HG03095 (cell line): ENCODE results near the gene PHF12.
A peak's percentile ranks its signal among the peaks of the same experiment; 100 is the strongest.
"Not testable (repeated sequence)": the region's sequence is repeated elsewhere in the genome, so short reads cannot be mapped to it uniquely, and the experiment has no call there.

Experiments
- ATAC-seq: cut with Tn5 transposase; IDR thresholded peaks from one replicate; pipeline ENCODE4 v1.9.1; 2021; ENCODE audit warnings: moderate library complexity; ENCODE audit not compliant: unreplicated experiment

Gene PHF12

DNA sequence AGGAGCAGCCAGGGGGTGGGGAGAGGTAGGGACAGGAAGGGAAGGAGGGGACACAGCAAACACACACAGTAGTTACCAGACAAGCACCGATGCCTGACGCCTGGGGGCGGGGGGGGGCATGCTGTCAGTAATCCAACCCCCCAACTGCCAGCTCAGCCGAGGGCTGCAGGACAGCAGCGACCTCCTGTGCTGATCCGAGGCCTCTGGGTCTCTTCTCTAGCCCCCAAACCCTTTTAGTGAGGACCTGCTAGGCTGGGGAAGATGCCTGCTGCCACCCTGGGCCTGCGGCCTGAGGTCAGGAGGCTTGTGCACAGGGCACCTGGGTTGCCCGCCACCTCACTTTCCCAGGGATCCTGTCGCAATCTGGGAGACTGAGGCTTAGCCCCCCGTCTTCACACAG lies 65.4 kb downstream of the PHF12 start:
- ATAC-seq, result no peak

DNA sequence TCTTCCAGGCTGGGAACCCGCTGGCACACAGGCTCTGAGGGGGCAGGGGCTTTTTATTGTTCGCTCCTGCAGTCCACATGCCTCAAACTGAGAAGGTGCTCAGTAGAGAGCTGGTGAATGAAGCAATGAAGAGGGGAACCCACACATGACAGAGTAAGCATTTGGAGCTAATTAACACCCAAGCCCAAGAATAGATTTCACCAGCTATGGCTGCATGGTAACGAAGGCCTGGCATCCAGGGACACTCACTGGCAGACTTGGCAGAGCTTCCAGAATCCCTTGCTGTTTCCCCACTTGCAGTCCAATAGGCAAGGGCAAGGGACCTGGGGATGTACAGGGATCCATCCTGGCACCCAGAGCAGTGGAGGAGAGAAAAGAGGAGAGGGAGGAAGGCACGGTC lies 66.0 kb downstream of the PHF12 start:
- no peak for ATAC-seq

DNA sequence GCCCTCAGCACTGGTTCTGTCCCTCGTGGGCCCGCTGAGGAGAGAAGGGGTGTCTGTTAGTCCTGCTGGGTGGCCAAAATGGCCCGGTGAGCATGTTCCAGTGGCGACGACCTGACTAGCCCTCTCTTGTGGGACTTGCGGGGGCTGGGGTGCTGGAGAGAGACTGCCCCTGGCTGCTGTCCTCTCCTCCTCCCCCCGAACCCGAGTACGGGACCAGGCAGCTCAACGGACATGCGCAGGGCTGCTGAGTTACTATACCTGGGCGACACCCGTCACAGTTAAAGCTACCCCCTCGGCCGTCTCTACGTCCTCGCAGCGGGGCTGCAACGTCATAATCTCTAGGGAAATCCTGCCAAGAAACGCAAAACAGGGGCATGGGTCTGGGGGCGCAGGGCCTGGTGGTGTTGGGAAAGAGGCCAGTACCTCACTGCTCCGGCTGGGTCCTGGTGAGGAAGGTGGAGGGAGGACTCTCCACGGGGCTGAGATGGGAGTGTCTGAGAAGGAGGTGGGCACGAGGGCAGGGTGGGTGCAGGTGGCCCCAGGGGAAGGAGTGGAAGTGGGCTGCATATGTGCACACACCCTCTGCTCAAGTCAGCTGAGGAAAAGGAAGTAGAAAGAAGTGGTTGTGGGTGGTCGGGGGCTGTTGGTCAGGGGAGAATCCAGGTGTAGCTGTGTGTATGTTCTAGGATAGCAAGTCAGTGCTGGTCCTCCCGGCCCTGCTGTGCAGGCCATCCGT lies 67.2 kb downstream of the PHF12 start:
- ATAC-seq, result no peak

DNA sequence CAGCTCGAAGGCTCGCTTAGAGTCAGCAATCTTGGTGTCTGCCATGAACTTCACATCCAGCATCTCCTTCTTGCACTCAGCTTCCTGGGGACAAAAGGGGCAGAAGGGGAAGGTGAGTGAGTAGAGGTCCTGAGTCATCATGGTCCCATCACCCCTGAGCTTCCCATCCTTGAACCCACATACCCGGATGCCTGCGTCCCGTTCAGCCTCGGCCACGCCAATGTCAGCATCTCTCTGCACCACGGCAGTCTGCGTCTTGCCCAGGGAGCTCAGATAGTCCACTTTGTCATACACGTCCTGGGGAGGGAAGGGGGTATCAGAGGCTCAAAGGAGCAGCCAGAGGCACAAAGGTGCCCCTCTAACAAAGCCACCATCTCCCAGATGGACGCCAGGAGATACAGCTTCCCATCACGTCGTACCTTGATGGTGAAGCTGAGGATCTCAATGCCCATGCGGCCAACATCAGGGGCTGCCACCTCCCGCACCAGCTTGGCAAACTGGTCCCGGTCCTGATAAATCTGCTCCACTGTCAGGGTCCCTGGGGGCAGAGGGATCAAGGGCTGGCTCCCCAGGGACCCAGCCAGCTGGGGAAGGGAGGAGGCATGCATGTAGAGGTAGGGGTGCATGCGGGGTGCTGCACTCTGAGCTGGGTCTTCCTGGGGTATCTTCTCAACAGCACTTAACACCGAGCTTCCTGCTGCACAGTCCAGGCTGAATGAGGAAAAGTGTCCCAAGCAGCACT lies 69.0 kb downstream of the PHF12 start:
- ATAC-seq, result no peak

DNA sequence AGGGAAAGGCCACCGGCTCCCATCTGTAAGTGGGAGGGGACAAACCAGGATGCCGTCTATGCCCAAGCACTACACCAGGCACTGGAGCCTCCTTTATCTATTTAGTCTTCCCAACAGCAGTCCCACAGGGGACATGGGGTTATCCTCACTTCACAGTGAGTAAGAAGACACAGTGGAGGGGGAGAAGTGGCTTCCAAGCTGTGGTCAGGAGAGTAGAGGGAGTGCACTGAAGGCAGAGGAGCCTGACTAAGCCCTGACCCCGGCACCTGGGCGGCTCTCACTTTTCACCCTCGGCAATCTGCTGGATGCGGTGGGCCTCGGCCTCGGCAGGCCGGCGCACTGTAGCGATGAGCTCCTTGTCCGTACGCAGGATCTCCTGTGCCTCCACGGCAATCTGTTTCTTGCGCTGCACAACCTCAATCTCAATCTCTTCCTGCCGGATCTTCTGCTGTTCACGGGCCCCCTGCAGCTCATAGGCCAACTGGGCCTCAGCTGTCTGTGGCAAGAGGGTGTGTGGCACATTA lies 69.7 kb downstream of the PHF12 start:
- no peak for ATAC-seq

DNA sequence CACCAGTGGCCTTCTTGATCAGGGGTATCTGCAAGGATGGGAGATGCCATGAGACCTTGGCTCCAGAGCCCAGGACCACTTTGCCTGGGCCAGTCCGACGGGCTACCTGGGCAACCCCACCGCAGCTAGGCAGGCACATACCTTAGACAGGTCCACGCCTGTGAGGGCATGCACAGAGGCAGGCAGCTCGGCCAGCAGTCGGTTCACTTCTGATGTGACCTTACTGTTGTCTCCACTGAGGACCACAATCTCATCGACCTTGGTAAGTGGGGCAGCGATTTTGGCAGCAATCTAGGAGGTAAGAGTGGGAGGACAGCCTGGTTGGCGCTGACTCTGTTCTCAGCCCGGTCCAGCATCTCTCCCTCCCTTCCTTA lies 70.8 kb downstream of the PHF12 start:
- no peak for ATAC-seq

DNA sequence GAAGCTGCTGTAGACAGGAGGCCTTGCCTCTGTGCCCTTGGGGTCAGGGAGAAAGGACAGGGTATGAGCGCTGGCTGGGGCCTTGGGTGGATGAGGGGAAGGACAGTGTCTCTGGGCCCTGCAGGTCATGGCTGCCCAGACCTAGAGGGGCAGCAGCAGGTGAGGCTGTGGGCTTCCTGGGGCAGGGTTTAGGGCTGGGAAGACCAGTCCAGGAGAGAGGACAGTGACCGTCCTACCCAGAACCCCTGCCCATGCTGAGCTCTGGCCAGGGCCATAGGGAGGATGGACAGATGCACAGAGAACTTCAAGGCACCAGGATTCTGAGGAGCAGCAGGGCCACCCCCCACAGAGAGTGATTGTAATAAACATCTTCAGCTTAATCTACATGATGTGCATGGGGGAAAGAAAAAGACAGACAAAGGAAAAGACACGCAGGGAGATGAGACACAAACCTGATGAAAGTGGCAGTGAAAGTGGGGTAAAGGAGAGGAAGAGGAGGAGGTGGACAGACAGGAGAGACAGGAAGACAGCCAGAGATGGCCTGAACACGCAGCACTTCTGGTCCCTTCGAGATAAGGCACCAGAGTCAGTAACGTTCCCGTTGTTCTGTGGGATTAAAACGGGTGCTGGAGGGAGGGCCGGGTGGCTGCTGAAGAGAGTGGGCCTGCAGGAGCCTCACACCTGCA lies 71.3 kb downstream of the PHF12 start:
- ATAC-seq, result no peak

DNA sequence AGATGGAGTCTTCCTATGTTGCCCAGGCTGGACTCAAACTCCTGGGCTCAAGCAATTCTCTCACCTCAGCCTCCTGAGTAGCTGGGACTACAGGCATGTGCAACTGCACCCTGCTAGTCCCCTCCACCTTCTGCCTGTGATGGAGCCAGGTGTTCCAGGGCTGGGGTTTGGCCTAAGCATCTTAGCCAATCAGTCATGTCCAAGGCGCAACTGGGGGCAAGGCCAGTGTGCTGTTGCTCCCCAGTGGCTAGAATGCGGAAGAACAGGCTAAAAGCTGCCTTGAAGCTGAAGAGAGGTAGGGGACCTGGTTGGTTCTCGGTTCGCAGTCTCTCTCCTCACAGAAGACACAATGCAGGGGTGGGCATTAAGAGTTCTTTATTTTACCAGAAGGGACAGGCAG lies 72.3 kb downstream of the PHF12 start:
- no peak for ATAC-seq

DNA sequence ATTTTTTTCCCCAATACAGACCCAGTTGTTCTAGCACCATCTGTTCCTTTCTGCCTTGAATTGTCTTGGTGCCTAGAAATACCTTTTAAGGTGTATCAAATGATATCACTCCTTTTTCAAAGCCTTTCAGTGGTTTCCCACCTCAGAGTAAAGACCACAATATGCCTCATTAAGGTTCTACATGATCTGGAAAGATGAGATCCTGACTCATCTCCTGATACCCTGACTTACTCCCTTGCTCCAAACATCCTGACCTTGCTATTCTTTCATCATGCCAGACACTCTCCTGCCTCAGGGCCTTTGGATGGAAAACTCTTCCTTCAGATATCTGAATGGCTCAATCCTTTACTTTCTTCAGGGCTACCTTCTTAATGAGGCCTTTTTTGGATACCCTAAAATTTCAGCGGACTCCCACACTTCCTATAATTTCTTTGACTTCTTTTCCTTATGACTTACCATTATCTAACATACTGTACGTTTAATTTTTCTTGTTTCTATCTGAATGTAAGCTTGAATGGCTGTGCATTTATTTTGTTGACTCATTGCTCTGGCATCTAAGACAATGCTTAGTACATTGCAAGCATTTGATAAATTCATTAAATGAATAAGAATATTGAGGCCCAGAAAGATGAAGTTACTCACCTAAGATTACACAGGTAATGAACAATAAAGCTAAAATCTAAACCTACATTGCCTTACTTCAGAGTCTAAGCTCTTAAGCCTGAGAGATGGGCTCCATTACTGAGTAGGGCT lies 73.0 kb downstream of the PHF12 start:
- no peak for ATAC-seq

DNA sequence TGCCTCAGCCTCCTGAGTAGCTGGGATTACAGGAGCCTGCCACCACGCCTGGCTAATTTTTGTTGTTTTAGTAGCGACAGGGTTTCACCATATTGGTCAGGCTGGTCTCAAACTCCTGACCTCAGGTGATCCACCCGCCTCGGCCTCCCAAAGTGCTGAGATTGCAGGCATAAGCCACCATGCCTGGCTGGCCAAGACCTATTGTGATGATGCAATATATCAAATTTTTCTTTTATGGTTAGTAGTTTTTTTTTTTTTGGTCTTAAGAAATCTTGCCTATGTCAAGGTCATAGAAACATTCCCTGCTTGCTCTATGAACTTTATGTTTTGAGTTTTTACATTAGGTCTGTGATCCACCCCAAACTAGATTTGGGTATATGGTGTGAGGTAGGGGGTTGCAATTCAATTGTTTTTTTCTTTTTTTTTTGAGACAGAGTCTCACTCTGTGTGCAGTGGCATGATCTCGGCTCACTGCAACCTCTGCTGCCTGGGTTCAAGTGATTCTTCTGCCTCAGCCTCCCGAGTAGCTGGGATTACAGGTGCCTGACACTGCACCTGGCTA lies 74.1 kb downstream of the PHF12 start:
- not testable (repeated sequence) for ATAC-seq

DNA sequence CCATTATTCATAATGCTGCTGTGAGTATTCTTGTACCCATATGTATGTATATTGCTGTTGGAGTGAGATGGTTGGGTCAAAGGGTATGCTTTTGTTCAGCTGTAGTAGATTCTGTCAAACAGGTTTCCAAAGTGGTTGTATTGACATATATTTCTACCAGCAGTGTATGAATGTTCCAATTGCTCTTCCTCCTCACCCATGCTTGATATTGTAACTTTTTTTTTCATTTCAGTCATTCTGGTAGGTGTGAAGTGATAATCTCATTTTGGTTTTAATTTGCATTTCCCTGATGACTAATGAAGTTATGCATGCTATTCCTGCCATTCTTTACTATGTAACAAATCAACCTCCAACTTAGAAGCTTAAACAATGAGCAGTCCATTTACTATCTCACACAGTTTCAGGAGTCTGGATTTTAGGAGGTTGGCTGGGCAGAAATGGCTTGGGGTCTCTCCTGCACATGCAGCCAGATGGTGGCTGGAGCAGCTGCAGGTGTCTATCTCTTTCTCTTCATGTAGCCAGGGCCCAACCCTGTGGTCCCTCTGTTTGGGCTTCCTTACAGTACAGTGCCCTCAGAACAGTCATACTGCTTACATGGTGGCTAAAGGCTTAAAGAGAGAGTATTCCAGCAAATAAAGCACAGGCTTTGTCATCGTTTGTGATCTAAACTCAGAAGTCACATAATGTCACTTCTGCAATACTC lies 75.3 kb downstream of the PHF12 start:
- ATAC-seq, result no peak

DNA sequence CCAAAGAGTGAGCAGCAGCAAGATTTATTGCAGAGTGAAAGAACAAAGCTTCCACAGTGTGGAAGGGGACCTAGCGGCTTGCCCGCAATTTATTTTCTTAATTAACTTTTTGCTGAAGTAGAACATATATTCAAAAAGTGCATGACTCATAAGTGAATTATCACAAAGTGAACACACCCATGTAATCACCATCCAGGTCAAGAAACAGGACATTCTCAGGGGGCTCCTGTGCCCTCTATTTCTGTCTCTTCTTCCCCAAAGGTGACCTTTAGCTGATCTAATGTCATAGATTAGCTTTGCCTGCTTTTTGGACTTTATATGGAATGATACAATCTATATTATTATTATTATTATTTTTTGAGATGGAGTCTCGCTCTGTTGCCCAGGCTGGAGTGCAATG lies 76.6 kb downstream of the PHF12 start:
- ATAC-seq, result no peak

DNA sequence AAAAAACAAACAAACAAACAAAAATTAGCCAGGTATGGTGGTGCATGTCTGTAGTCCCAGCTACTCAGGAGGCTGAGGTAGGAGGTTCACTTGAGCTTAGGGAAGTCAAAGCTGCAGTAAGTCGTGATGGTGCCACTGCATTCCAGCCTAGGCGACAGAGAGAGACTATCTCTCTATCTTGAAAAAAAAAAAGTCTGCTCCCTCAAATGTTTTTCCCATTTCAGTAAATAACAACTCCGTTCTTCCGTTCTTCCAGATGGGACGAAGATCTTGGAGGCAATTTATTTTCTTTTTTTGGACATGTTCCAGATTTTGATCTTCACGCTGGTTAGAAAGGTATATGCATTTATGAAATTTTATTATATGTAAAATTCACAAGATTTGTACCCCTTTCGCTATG lies 77.5 kb downstream of the PHF12 start:
- no peak for ATAC-seq

DNA sequence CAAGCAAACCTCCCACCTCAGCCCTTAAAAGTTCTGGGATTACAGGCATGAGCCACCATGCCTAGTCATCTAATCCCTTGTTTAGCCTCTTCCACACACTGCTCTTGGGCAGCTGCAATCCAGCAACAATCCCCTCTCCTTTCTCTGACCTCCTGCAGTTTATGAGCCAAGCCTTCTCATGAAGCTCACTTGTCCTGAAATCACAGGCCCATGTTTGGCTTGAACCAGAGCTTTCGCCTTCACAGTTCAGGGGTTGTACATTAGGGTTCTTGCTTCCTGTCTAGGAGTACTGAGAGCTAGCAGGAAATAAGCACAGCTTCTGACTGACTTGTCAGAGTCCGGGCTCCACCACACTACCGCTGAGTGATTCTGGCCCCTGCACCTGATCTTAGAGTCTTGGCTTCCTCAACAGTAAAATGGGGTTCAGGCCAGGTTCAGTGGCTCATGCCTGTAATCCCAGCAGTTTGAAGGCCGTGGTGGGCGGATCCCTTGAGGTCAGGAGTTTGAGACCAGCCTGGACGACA lies 80.2 kb downstream of the PHF12 start:
- ATAC-seq, result peak; percentile 89

DNA sequence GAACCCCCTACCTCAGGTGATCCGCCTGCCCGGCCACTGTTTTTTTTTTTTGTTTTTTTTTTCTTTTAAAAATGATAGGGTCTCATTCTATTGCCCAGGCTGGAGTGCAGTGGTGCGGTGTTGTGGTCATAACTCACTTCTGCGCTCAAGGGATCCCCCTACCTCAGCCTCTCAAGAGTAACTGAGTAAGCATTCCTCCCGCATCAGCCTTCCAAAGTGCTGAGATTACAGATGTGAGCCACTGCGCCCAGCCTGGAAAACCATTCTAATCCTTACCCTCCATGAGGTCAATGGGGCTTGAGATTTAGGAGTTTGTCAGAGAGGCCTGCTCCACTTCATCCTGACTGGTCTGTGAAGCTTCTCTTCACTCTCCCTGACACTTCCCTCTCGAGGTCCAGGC lies 84.0 kb downstream of the PHF12 start:
- ATAC-seq, result no peak

DNA sequence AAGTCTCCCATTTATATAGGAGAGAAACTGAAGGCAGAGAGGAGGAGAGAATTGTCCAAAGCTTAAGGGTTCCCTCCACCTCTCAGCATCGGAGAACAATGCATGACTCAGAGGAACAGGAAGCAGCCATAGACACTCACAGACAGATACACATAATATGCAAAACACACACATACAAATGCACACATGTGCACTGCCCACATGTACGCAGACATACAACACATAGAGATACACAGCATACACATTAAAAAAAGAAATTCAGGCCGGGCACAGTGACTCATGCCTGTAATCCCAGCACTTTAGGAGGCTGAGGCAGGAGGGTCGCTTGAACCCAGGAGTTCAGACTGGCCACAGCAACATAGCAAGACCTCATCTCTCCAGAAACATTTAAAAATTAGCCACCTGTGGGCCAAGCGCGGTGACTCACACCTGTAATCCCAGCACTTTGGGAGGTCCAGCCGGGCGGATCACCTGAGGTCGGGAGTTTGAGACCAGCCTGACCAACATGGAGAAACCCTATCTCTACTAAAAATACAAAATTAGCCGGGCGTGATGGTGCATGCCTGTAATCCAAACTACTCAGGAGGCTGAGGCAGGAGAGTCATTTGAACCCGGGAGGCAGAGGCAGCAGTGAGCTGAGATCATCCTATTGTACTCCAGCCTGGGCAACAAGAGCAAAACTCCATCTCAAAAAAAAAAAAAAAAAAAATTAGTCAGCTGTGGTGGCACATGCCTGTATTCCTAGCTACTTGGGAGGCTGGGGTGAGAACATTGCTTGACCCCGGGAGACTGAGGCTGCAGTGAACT lies 85.2 kb downstream of the PHF12 start:
- no peak for ATAC-seq

DNA sequence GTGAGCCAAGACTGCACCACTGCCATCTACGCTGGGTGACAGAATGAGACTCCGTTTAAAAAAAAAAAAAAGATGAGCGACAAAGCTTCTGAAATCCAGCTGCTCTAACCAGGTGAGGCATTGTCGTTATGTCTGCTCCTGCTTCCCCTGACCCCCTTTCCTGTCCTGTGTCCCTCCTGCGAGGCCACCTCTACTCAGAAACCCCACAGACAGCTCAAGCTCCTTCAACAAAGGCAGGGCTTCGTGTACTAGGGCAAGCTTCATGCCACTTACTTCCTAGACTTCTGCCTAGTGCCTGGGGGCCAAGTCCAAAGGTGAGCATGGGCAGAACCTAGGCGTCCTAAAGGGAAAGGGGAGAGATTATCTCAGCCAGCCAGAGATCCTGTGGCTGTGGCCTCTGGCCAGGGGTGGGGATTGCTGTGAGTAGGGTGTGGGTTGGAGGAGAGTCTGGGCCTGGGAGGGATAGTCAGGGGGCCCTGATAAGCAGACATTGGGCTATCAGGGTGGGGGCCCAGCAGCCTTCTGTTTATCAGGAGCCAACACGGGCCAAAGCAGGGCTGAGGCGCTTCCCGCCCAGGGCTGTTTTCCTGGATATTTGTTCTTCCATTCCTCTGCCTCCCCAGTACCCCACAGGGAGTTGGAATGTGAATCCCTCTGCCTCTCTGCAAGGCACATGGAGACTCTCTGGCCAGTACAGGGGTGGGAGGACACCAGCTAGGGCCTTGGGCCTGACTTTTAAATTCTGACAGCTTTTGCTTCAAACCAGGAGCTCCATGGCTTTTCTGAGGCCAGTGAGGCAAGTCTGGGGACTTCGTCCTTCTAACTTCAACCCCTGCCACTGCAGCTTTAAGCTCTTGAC lies 86.1 kb downstream of the PHF12 start:
- no peak for ATAC-seq

DNA sequence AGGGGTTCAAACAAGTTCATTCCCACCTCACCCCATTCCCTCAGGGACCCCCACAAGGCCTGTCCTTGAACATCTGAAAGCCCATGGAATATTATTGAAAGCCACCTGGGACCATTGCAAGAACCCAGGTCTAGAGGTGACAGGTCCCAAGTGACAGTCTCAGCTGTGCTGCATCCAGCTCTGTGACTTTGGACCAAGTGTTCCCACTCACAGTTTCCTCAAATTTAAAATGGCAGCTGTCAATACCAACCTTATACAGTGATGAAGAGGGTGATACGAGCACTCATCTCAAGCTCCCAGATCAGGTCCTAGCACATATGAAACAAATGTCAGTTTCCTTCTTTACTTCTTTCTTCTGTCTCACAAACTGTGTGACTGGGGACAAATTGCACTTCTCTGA lies 87.4 kb downstream of the PHF12 start:
- ATAC-seq, result no peak
